Loucy (cell line): Measurements from ENCODE around the gene MRPS10.

Experiments
- H2AFZ ChIP-seq: fragments of 200-600 bp; sonication (generic); 2 replicates; pipeline ENCODE4 v1.6.0; 2016; ENCODE audit warnings: antibody characterized with exemption, mild to moderate bottlenecking, low read length, moderate library complexity
- H3F3A ChIP-seq: fragments of 200-600 bp; 2 replicates; pipeline ENCODE4 v1.6.0; 2016; ENCODE audit warnings: antibody characterized with exemption, low read depth, mild to moderate bottlenecking
- H3K27me3 ChIP-seq: fragments of 200-600 bp; sonication (generic); 2 replicates; pipeline ENCODE4 v1.6.1; 2014; ENCODE audit warnings: low read length, mild to moderate bottlenecking; ENCODE audit not compliant: insufficient read depth, poor library complexity, severe bottlenecking
- H3K36me3 ChIP-seq: fragments of 200-600 bp; sonication (generic); 2 replicates; pipeline ENCODE4 v1.6.1; 2016; ENCODE audit warnings: low read length; ENCODE audit not compliant: insufficient read depth
- H3K4me1 ChIP-seq: fragments of 200-600 bp; sonication (generic); 2 replicates; pipeline ENCODE4 v1.5.1; 2014; ENCODE audit warnings: low read length, mild to moderate bottlenecking; ENCODE audit not compliant: insufficient read depth, poor library complexity, severe bottlenecking
- H3K4me2 ChIP-seq: fragments of 200-600 bp; sonication (generic); 2 replicates; pipeline ENCODE4 v1.6.0; 2014; ENCODE audit warnings: antibody characterized with exemption, low read length, low read depth, mild to moderate bottlenecking; ENCODE audit not compliant: poor library complexity, severe bottlenecking
- H3K4me3 ChIP-seq: fragments of 200-600 bp; sonication (generic); 2 replicates; pipeline ENCODE4 v1.5.1; 2014; ENCODE audit warnings: low read length, mild to moderate bottlenecking, mixed read lengths; ENCODE audit not compliant: poor library complexity, severe bottlenecking
- H3K79me2 ChIP-seq: fragments of 200-600 bp; sonication (generic); 2 replicates; pipeline ENCODE4 v1.6.1; 2014; ENCODE audit warnings: low read length; ENCODE audit not compliant: insufficient read depth
- H3K9ac ChIP-seq: fragments of 200-600 bp; sonication (generic); 2 replicates; pipeline ENCODE4 v1.6.0; 2014; ENCODE audit warnings: mild to moderate bottlenecking, low read depth, low read length, moderate library complexity; ENCODE audit not compliant: poor library complexity, severe bottlenecking
- H3K9me2 ChIP-seq: fragments of 200-600 bp; sonication (generic); replicated peaks from 2 replicates; pipeline ENCODE4 v1.6.1; 2016; ENCODE audit warnings: low read depth, low read length, mixed read lengths
- H3K9me3 ChIP-seq: fragments of 200-600 bp; sonication (generic); 2 replicates; pipeline ENCODE4 v1.6.1; 2014; ENCODE audit warnings: mild to moderate bottlenecking, antibody characterized with exemption, low read length, low read depth; ENCODE audit not compliant: insufficient read depth
- H4K20me1 ChIP-seq: fragments of 200-600 bp; sonication (generic); 2 replicates; pipeline ENCODE4 v1.6.0; 2014; ENCODE audit warnings: antibody characterized with exemption, low read length, mild to moderate bottlenecking; ENCODE audit not compliant: insufficient read depth, poor library complexity, severe bottlenecking
- EZH2phosphoT487 ChIP-seq: fragments of 200-600 bp; IDR thresholded peaks from 2 replicates; pipeline ENCODE4 v1.6.1; 2018; ENCODE audit warnings: antibody characterized with exemption, mild to moderate bottlenecking, moderate library complexity, borderline replicate concordance
- TF ChIP-seq, protein P1 (sequence below): fragments of 200-600 bp; sonication (generic); conservative IDR thresholded peaks from 2 replicates; pipeline ENCODE4 v1.5.1; 2014; ENCODE audit warnings: mild to moderate bottlenecking, antibody characterized with exemption, low read length

The MRPS10 gene

DNA sequence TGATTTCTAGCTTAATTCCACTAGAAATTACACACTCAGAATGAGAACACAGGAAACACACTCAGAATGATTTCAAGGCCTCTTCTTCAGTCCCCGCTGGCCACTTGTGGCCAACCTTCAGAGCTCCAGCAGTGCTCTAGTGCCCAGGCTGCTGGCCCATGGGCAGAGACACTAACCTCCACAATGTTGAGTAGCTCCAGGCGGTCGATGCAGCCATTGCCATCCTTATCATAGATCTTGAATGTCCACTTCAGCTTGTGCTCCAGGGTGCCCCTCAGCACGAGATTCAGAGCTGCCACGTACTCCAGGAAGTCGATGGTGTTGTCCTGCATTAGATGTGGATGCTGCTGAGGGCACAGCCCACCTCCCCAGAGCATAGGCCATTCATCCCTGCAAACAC lies 29.3 kb downstream of the MRPS10 start:
- Histone ChIP-seq H3K9me2 (no peaks in the 10 kb centered on the region), H2AFZ (no peak overlapping the region), H4K20me1 (no peaks in the 10 kb centered on the region), H3K4me3 (no peak overlapping the region), H3K36me3 (no peaks in the 10 kb centered on the region), H3K27me3 (no peaks in the 10 kb centered on the region), H3K4me2 (no peak overlapping the region), H3K9me3 (no peaks in the 10 kb centered on the region), H3K9ac (no peak overlapping the region), H3F3A (no peaks in the 10 kb centered on the region), H3K79me2 (no peaks in the 10 kb centered on the region), H3K4me1 (no peaks in the 10 kb centered on the region)
- TF ChIP-seq, protein P1, sequence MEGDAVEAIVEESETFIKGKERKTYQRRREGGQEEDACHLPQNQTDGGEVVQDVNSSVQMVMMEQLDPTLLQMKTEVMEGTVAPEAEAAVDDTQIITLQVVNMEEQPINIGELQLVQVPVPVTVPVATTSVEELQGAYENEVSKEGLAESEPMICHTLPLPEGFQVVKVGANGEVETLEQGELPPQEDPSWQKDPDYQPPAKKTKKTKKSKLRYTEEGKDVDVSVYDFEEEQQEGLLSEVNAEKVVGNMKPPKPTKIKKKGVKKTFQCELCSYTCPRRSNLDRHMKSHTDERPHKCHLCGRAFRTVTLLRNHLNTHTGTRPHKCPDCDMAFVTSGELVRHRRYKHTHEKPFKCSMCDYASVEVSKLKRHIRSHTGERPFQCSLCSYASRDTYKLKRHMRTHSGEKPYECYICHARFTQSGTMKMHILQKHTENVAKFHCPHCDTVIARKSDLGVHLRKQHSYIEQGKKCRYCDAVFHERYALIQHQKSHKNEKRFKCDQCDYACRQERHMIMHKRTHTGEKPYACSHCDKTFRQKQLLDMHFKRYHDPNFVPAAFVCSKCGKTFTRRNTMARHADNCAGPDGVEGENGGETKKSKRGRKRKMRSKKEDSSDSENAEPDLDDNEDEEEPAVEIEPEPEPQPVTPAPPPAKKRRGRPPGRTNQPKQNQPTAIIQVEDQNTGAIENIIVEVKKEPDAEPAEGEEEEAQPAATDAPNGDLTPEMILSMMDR = no peak

DNA sequence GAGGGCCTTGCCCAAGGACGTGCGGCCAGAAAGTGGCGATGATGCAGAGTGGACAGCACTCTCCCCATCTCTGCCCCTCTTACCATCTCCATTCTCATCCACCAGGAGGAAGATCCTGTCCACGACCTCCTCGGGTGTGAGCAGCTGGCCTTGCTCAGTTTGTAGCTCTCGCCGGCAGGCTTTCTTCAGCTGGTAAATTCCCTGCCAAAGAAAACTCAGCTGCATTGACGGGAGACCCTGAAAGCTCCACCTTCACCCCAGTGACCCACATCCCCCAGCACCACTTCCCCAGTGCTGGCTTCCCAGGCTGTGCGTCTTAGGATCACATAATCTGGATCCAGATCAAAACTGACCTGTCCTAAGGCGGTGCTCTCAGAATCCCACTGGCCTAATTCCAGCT lies 32.1 kb downstream of the MRPS10 start:
- TF ChIP-seq, protein P1 = no peak
- TF ChIP-seq EZH2phosphoT487 = no peak
- Histone ChIP-seq H4K20me1 (no peaks in the 10 kb centered on the region), H3K9ac (no peak overlapping the region)

DNA sequence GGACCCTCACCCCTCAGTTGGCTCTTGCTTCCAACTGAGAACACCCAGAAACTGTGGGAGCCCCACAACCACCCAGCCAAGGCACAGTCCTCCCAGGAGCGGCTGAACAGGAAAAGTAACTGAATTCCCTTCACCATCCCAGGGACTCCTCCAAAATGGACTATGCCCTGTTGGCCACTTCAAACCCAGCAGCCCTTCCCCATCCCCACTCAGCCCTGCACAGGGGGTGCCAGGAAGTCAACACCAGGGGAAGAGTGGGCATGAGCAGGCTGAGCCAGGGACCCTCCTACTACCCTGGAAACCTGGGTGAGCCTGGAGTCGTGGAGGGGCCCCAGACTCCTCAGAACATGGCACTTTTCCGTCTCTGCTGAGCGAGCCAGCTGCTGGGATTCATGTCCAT lies 33.2 kb downstream of the MRPS10 start:
- no peaks in the 10 kb centered on the region for H3F3A ChIP-seq

More for the DNA sequence above, 32.1 kb downstream of the MRPS10 start:
- no peaks in the 10 kb centered on the region for H3K36me3 ChIP-seq
- no peaks in the 10 kb centered on the region for H3K79me2 ChIP-seq
- no peak overlapping the region for H3K4me3 ChIP-seq
- H3K4me1 ChIP-seq = no peaks in the 10 kb centered on the region
- H3K27me3 ChIP-seq = no peaks in the 10 kb centered on the region
- no peak overlapping the region for H2AFZ ChIP-seq
- H3K9me2 ChIP-seq = no peaks in the 10 kb centered on the region
- no peak overlapping the region for H3K4me2 ChIP-seq
- H3K9me3 ChIP-seq = no peaks in the 10 kb centered on the region
- no peaks in the 10 kb centered on the region for H3F3A ChIP-seq

More for the DNA sequence above, 33.2 kb downstream of the MRPS10 start:
- no peak overlapping the region for H3K4me3 ChIP-seq
- no peaks in the 10 kb centered on the region for H3K36me3 ChIP-seq
- H3K4me1 ChIP-seq = no peaks in the 10 kb centered on the region
- H2AFZ ChIP-seq = no peak overlapping the region
- no peak overlapping the region for H3K4me2 ChIP-seq
- no peaks in the 10 kb centered on the region for H3K9me3 ChIP-seq
- H3K27me3 ChIP-seq = no peaks in the 10 kb centered on the region
- no peak for TF ChIP-seq EZH2phosphoT487
- TF ChIP-seq, protein P1 = no peak
- H4K20me1 ChIP-seq = no peaks in the 10 kb centered on the region
- H3K9ac ChIP-seq = no peak overlapping the region
- no peaks in the 10 kb centered on the region for H3K9me2 ChIP-seq
- no peaks in the 10 kb centered on the region for H3K79me2 ChIP-seq
